Activated CD4-positive, CD25-positive, alpha-beta regulatory T cell treated with anti-CD3 and anti-CD28 coated beads, Interleukin-2, amount 50 U/mL, for 16 hours (primary cell): ENCODE data around the gene CDKN2D.
"Not testable (repeated sequence)": the region's sequence is repeated elsewhere in the genome, so short reads cannot be mapped to it uniquely, and the experiment has no call there.

Source experiments
- DNase-seq: peaks from one replicate; pipeline ENCODE4 v3.0.0-alpha.2; 2020; ENCODE audit warnings: low read depth, low spot score

Gene CDKN2D

DNA sequence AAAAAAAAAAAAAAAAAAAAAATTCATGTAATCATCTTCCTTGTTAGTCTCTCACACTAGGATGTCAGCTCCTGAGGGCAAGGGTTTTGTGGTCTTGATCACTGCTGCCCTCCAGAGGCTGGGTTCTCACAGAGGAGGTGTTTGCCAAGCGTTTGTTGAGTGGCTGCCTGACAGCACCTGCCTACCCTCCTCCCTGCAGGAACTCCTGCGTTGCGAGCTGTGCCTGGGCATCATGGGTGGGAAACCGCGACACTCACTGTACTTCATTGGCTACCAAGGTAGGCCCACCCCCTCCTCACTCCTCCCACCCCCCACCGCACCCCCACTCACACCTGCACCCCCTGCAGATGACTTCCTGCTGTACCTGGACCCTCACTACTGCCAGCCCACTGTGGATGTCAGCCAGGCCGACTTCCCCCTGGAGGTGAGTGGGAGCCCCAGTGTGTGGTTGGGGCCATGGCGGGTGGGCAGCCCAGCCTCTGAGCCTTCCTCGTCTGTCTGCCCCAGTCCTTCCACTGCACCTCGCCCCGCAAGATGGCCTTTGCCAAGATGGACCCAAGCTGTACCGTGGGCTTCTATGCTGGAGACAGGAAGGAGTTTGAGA lies 17.0 kb downstream of the CDKN2D start:
- no peak for DNase-seq

DNA sequence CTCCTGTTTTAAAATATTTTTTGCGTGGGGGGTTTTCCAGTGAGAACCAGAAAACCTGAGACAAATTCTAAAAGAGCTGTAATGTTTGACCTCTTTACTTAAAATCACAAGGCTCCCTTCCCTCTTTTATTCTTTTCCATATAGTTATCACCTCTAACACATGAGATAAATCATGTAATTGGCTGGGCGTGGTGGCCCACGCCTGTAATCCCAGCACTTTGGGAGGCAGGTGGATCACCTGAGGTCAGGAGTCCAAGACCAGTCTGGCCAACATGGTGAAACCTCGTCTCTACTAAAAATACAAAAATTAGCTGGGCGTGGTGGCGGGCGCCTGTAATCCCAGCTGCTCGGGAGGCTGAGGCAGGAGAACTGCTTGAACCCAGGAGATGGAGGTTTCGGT lies 17.8 kb downstream of the CDKN2D start:
- DNase-seq = not testable (repeated sequence)

GRCh38 chr19:10550336-10550735 lies 18.4 kb downstream of the CDKN2D start:
- DNase-seq = no peak

DNA sequence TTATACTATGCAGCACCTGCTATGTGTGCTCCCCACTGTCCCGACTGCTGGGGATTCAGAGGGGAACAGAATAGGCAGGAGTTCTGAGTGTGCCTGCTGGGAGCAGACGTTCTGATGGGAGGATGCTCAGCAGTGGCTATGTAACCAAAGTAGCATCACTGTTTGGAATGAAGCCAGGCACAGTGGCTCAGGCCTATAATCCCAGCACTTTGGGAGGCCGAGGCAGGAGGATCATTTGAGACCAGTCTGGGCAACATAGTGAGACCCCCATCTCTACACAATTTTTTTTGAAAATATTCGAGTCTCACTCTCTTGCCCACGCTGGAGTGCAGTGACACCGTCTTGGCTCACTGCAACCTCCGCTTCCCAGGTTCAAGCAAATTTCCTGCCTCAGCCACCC lies 19.0 kb downstream of the CDKN2D start:
- DNase-seq = no peak

GRCh38 chr19:10548746-10549276 lies 20.0 kb downstream of the CDKN2D start:
- no peak for DNase-seq

- no peak for DNase-seq
These were observed 22.0 kb downstream of the CDKN2D start for GRCh38 chr19:10546817-10547216.

DNA sequence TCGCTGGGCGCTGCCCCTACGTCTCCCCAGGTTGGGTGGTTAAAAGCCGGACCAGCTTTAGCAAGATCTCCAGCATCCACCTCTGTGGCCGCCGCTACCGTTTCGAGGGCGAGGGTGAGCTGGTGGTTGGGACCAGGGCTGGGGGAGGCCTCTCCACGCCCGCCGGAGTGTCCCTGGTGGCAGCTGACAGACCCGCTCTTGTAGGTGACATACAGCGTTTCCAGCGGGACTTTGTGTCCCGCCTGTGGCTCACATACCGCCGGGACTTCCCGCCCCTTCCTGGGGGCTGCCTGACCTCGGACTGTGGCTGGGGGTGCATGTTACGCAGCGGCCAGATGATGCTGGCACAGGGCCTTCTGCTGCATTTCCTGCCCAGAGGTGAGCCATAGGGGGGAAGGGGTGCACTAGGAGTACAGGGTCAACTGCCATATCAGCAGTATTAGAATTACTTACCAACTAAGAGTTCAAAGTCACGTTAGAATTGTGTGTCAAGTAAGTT lies 24.0 kb downstream of the CDKN2D start:
- no peak for DNase-seq

DNA sequence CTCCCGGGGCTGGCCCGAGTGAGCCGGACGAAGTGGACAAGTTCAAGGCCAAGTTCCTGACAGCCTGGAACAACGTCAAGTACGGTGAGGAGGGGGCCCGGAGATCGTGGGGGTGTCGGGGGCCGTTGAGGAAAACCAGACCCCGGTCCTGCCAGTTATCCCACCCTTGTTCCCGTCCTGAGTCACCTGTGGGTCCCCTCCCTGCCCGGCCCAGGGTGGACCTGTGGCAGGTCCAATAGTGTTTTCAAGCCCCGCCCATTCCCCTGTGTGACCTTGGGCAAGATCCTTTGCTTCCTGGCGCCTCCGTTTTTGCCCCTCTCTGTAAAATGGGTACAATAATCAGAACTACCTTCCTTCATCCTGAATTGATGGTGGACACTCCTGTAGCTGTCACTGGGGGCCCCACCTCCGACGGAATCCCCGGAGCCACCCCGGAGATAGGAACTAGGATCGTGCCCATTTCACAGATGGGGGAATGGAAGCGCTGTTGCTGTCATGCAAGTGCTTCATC lies 24.5 kb downstream of the CDKN2D start:
- DNase-seq = no peak

- DNase-seq = peak; percentile 59
These were observed 25.1 kb downstream of the CDKN2D start, which contains the start of gene ATG4D for GRCh38 chr19:10543420-10544241. ATG4D (plus strand) TSS chr19:10543904; CDS start chr19:10544091, 187 bp downstream.

DNA sequence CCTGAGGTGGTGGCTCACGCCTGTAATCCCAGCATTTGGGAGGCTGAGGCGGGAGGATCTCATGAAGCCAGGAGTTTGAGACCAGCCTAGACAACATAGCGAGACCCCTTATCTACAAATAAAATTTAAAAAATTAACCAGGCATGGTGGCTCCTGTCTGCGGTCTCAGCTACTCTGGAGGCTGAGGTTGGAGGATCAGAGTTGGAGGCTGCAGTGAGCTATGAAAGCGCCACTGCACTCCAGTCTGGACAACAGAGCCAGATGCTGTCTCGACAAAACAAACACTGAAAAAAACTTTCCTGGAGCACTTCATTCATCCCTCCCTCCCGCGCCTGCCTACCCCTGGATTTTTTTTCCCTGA lies 25.7 kb downstream of the CDKN2D start:
- no peak for DNase-seq

DNA sequence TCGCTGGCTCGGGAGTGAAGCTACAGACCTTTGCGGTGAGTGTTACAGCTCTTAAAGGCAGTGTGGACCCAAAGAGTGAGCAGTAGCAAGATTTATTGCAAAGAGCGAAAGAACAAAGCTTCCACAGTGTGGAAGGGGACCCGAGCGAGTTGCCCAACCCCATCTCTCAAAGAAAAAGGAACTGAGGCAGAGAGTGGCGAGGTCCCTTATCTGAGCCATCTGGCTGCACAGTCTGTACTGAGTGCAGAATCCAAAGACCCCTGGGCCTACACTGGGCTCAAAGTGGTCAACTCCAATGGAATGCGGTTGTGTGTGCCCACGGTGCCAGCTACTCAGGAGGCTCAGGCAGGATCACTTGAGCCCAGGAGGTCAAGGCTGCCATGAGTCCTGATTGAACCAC lies 29.8 kb downstream of the CDKN2D start:
- DNase-seq = not testable (repeated sequence)

GRCh38 chr19:10538204-10538983 lies 30.4 kb downstream of the CDKN2D start:
- DNase-seq = no peak

DNA sequence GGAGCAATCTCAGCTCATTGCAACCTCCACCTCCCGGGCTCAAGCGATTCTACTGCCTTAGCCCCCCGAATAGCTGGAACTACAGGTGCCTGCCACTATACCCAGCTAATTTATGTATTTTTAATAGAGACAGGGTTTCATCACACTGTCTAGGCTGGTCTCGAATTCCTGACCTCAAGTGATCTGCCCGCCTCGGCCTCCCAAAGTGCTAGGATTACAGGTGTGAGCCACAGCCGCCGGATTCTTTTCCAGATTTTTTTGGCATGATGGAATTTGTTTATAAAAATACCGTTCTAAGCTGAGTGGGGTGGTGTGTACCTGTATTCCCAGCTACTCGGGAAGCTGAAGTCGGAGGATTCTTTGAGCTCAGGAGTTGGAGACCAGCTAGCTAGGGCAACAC lies 31.1 kb downstream of the CDKN2D start:
- DNase-seq = no peak

DNA sequence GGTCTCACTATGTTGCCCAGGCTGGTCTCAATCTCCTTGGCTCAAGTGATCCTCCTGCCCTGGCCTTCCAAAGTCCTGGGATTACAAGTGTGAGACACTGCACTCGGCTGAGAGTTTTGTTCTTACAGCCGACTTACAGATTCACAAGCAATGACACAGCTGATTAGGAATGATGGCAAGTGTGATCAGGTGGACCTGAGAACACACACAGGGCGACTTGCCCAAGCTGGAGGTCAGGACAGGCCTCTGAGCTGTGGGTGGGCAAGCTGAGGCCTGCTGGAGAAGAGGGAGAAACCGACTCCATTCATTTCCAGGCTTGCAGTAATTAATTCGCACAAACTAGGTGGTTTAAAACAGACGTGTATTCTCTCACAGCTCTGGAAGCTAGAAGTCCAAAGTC lies 33.2 kb downstream of the CDKN2D start:
- DNase-seq = no peak

GRCh38 chr19:10533646-10534386 lies 35.0 kb downstream of the CDKN2D start:
- no peak for DNase-seq

DNA sequence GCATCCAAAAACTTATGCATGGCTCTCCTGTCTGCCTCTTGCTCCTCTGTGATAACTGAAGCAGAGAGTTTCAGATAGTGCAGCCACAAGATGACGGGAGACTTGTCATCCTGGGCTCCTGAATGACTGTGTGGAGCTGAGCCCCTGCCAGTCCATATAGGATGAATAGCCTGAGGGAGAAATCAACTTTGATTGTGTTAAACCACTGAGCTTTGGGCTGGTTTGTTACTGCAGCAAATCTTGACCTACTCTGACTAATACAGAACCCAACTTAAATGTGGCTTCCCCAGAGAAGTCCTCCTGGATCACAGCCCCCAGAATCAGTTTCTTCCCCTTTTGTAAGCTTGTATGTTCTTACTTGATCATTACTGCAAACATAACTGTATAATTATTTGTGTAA lies 36.3 kb downstream of the CDKN2D start:
- no peak for DNase-seq

DNA sequence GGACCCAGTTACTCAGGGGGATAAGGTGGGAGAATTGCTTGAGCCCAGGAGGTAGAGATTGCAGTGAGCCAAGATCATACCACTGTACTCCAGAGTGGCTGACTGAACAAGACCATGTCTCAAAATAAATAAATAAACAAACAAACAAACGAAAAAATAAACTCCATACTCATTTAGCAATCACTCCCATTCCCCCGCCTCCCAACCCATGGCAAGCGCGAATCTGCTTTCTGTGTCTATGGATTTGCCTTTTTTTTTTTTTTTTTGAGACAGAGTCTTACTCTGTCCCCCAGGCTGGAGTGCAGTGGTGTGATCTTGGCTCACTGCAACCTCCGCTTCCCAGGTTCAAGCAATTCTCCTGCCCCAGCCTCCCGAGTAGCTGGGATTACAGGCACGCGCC lies 41.9 kb downstream of the CDKN2D start:
- DNase-seq = not testable (repeated sequence)

GRCh38 chr19:10525636-10526035 lies 43.1 kb downstream of the CDKN2D start:
- no peak for DNase-seq

- no peak for DNase-seq
These were observed 45.6 kb downstream of the CDKN2D start for GRCh38 chr19:10523135-10523636.

DNA sequence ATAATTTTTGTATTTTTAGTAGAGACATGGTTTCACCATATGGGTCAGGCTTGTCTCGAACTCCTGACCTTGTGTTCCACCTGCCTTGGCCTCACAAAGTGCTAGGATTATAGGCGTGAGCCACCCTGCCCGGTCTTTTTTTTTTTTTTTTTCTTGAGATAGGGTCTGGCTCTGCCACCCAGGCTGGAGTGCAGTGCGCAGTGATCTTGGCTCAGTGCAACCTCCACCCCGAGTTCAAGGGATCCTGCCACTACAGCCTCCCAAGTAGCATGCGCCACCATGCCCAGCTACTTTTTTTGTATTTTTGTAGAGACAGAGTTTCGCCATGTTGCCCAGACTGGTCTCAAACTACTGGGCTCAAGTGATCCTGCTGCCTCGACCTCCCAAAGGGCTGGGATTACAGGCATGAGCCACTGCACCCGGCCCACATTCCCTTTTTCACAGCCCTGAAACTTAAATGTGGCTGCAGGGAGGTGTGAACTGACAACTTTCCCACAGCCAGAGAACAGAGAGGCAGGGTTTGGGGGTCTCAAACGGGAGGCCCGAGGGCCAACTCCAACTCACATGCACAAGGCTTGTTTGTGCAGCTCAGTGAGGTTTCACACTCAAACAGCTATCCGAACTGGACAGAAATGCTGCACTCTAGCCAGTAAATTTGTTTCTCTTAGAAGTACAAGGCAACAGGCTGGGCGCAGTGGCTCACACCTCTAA lies 47.2 kb downstream of the CDKN2D start:
- no peak for DNase-seq
